Lung microvascular endothelial cell (primary cell): ENCODE measurements around the gene ACKR4. TPM values are rescaled to one million over a fixed set of nuclear protein-coding genes. Genes with fewer than 3 reads are reported as not detected.
A peak's percentile ranks its signal among the peaks of the same experiment; 100 is the strongest.
"Not testable (repeated sequence)": the region's sequence is repeated elsewhere in the genome, so short reads cannot be mapped to it uniquely, and the experiment has no call there.

ENCODE experiments used
- DNase-seq, 2 donors: peaks; one replicate each; pipeline versions ENCODE4 v3.0.0 to v3.0.0-alpha.2; 2010; ENCODE audit warnings: low read depth in 2 of 2
- total RNA-seq: library from RNA; depleted of rRNA; stranded (reverse); fragments of >200 nt; gene quantifications from 2 replicates; pipeline ENCODE4 v1.2.1, GENCODE V29; 2014

Gene ACKR4
- total RNA-seq = 0.20 and 1.3 TPM in 2 replicates

DNA sequence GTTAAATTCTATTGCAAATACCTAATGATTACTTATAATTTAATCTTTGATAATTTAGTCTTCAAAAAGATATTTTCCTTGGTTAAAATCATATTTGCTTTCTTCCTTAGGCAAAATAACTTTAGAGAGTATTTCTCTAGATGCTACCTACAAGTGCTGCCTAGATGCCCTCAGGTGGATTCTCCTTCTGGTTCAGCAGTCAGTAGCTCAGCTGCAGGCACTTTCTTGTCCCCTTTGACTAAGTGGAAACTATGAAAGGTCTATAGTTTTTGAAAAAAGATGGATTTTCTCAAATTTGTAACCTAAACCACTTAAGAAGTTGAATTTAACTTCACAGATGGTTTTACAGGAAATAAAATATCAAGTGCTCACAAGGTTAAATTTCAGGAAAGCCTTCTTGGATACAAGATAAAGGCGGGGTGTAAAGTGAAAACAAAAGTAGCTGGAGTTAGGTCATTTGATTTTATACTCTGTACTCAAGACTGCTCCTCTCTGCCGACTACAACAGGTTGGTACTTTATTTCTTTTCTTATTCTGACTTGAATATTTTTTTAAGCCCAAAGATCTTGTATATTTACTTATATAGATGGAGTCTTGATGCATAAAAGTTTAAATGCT lies at the start of gene ACKR4:
ACKR4 (plus strand) TSS at position 455 of the 618 bp plus-strand sequence. CDS start 3,128 bp downstream, outside the sequence.
- peak in 1 of 2 donors; percentile 65 for DNase-seq

- DNase-seq = no peak
Observed at GRCh38 chr3:132549169-132549568, 47.9 kb upstream of the ACKR4 start.

DNA sequence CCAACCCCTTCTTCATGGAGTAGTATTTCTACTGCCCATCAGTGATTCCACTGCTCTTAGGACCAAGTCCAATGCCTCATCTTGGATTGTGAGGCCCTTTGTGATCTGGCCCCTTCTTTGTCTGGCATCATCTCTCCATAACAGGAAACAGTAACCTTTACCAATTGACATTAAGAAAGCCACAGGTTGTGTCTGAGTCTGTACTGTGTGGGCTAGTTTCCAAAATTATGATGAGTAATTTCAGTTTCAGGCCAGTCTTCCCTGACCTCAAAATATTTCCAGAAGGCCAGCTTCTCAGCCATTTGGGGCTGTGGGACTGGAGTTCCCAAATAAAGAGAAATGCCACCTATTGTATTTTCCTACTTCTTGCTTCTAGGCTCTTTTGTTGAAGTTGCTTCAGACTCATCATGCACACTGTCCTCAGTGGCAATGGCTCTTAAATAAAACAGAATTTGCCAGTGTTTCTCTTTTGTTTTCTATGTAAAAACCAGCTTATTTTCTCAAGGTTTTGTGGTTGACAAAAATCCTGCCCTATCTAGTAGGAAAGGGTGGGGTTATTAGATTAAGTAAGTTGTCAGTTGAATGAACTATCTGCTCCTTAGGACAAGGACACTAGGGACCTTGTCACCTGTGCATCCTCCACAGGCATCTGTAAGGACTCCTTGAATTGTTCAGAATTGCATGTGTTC lies 47.0 kb upstream of the ACKR4 start:
- DNase-seq = peak in 1 of 2 donors; percentile 76

GRCh38 chr3:132550579-132551305 lies 46.3 kb upstream of the ACKR4 start:
- no peak for DNase-seq

DNA sequence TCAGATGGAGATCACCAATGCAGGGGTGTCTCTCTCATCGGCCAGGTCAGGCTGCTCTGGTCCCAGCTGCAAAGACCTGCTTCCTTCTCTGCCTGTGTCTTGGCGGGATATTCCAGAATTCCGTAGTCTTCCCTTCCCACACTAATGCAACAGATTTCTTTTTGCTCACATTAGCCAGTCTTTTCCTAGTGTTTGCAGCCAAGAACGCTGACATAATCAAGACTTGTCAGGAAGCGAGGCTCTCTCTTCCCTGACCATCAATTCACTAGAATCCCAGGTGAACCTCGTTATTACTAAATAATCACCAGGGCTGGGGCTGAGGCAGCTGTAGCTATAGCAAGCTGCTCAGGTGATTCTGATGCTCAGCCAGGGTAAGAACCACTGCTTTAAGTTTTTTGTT lies 43.2 kb upstream of the ACKR4 start:
- DNase-seq = peak in 1 of 2 donors; percentile 14

- peak; percentile 62 to 86 for DNase-seq
Observed at GRCh38 chr3:132554437-132554836, 42.6 kb upstream of the ACKR4 start.

- DNase-seq = peak in 1 of 2 donors; percentile 76
Observed at GRCh38 chr3:132555306-132556035, 41.6 kb upstream of the ACKR4 start.

- DNase-seq = not testable (repeated sequence)
Observed at GRCh38 chr3:132556036-132556386, 41.1 kb upstream of the ACKR4 start.

- no peak for DNase-seq
Observed at GRCh38 chr3:132556508-132557159, 40.4 kb upstream of the ACKR4 start.

DNA sequence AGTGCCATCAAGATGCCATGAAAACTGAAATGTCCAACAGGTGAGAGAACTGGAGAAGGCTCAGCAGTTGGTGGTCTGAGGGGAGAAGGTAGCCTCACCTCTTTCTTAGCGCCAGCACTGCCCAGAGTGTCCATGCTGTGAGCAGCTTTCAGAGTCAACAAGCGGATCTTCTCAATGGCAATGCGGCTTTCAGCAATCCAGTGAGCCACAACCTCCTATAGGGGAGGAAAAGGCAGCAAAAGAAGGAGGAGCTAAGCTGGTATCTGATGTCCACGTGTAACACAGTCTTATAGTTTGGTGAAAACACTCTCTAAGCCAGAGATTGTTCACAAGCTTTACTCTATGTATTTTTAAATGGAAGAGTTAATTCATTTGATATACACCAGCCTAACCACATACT lies 36.1 kb upstream of the ACKR4 start:
- no peak for DNase-seq

DNA sequence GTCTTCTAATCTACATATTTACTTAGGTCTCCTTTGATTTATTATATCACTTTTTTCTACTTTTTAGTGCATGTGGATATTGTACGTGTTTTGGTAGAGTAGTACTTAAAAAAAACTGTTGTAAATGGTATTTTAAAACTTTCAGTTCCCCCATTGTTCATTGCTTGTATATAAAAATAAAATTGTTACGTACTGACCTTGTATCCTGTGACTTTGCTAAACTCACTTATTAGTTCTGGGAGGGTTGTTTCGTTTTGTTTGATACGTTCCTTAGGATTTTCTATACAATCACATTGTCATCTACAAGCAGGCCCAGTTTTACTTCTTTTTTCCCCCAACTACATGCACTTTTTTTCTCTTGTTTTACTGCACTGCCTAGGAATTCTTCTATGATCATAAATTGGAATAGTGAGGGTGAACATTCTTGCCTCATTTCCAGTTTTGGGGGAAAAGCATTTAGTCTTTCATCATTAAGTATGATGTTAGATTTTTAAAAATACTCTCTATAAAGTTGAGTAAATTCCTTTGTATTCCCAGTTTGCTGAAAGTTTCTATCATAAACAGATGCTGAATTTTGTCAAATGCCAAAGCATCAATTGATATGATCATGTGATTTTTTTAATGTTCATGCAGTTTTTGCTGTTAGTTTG lies 33.5 kb upstream of the ACKR4 start:
- DNase-seq = no peak

GRCh38 chr3:132564070-132564465 lies 33.0 kb upstream of the ACKR4 start:
- no peak for DNase-seq

DNA sequence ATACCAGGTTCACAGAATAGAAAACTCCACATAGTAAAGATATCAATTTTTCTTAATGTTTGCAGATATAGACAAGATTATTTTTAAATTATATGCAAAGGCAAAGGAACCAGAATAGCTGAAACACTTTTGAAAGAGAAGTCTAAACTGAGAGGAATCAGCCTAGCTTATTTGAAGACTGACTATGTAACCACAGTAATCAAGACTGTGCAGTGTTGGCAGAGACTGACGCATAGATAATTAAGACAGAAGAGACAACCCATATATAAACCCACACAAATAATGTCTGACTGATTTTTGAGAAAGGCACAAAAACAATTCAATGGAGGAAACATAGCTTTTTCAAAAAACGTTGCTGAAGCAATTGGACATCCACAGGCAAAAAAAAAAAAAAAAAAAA lies 28.6 kb upstream of the ACKR4 start:
- no peak for DNase-seq

DNA sequence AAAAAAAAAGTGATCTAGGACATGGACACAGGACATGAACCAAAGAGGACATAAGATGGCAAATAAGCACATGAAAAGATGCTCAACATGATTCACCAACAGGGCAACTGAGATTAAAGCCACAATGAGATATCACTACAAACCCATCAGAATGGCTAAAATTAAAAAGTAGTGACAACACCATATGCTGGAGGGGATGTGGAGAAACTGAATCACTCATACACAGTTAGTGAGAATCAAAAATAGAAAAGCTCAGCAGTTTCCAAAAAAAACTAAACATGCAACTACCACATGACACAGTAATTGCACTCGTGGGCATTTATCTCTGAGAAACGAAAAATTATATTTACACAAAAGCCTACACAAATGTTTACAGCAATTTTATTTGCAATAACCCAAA lies 27.9 kb upstream of the ACKR4 start:
- peak in 1 of 2 donors; percentile 63 for DNase-seq

GRCh38 chr3:132569580-132569979 lies 27.5 kb upstream of the ACKR4 start:
- DNase-seq = no peak

DNA sequence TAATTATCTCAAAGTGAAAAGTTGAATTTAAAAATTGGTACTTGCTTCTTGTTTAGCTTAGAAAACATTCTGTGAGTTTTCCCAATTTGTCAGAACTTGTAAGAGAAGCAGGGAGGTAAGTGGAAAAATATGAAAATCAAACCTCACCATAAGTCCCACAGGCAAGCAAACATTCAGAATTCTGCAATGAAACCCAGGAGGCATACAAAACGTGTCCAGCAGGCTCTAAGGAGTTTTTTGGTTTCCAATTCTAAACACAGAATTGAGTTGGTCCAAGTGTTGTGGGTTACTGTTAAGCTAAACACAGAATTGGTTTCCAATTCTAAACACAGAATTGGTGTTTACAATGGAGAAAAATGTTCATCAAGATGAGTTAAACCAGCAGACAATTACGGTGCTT lies 27.1 kb upstream of the ACKR4 start:
- no peak for DNase-seq

DNA sequence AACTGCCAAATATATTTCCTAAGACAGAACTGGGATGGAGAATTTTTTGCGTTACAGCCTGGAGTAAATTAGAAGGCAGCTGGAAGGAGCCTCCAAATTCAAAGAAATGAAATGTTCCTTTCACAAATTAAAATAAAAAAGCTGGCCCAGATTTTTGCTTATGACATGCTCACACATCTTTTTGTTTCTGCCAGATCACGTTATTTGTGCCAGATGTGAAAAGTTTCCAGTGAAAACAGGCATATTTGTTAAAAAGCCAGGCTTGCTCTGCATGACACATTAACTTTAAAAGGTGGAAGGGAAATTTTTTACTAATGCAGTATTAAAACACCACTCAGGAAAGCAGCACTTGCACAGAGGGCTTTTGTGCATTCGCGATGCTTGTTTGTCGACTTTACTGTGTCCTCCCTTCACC lies 23.3 kb upstream of the ACKR4 start:
- DNase-seq = peak in 1 of 2 donors; percentile 66

DNA sequence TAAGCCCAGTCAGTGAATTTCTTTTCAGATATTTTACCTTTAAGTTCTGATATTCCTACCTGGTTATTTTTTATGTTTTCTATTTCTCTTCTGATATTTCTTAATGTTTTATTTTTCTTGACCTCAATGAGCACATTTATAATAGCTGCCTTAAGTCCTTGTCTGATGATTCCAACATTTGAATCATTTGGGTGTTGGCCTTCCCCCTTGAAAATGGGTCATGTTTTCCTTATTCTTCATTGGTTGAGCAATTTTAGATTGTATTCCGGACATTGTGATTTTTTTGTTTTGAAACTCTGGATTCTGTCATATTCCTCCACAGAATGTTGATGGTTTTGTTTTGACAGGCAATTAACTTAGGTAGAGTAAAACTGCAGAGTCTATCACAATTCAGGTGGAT lies 9.7 kb upstream of the ACKR4 start:
- no peak for DNase-seq

DNA sequence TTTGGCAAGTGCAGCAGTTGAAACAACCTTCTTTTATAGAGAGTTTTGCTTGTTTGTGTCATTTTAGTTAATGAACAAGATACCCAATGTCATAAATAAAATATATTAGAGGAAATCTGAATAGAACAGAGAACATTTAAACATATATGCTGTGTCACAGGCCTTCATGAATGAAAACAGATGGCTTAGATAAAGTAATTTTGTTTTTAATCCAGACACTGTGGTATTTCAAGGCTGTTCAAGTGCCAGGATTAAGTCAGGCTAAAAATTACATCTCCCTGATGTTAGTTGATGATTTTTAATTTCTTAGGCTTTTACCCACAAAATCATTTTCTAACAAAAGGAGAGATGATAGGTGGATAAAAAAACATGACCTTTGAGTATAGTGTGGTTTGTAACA lies 4.9 kb upstream of the ACKR4 start:
- DNase-seq = no peak

DNA sequence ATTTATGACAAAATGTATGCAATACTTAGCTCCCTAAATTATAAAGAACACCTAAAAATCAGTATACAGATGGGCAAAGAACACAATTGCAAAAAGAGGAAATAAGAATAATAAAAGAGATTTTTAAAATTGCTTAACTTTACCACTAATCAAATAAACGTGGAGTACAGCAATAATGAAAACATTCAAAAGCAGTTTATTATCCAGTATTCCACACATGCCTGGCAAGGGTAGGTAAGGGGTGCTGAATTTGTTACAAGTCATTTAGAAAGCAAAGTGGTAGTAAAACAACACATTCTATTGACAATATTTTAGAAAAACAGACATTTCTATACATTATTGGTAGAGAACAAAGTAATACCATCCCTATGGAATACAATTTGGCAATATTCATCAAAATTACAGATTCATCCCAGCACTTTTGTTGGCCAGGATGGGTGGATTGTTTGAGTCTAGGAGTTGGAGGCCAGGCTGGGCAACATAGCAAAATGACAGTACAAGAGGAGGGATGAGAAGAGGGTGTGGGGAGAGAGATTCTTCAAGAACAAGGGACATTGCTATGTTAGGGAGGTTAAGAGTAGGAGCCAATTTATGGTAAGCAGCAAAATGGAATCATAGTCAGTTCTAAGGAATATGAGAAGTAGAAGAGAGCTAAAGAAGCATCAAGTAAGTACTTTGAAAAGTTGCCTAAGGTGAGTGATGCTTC lies 3.7 kb upstream of the ACKR4 start:
- no peak for DNase-seq
